ENCODE results near the gene ZFAND4.

DNA sequence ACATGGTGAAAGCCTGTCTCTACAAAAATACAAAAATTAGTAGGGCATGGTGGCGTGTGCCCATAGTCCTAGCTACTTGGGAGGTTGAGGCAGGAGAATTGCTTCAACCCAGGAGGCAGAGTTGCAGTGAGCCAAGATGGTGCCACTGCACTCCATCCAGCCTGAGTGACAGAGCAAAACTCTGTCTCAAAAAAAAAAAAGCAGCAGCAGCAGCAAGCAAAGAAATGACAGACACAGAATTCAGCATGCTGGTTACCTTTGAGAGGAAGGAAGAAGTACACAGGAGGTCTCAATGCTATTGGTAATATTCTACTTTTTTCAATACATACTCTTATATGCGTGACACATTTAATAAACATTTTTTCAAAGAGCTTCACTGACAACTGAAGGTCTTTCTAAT is 81.3 kb downstream of the ZFAND4 start:
- TF ChIP-seq, protein P1, sequence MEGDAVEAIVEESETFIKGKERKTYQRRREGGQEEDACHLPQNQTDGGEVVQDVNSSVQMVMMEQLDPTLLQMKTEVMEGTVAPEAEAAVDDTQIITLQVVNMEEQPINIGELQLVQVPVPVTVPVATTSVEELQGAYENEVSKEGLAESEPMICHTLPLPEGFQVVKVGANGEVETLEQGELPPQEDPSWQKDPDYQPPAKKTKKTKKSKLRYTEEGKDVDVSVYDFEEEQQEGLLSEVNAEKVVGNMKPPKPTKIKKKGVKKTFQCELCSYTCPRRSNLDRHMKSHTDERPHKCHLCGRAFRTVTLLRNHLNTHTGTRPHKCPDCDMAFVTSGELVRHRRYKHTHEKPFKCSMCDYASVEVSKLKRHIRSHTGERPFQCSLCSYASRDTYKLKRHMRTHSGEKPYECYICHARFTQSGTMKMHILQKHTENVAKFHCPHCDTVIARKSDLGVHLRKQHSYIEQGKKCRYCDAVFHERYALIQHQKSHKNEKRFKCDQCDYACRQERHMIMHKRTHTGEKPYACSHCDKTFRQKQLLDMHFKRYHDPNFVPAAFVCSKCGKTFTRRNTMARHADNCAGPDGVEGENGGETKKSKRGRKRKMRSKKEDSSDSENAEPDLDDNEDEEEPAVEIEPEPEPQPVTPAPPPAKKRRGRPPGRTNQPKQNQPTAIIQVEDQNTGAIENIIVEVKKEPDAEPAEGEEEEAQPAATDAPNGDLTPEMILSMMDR (conservative IDR thresholded peaks at IDR 0.05 in 1 of 2, IDR thresholded peaks at IDR 0.05 in 1 of 2; ENCODE audit: extremely low read depth in 1 of 2, insufficient read depth in 1 of 2, low read depth in 1 of 2, low read length in 2 of 2) = no peak
- no peak for TF ChIP-seq EZH2 (IDR thresholded peaks at IDR 0.05; ENCODE audit: borderline replicate concordance, low read length)
